Measurements from ENCODE around the gene HOXC4.

Gene HOXC4

DNA sequence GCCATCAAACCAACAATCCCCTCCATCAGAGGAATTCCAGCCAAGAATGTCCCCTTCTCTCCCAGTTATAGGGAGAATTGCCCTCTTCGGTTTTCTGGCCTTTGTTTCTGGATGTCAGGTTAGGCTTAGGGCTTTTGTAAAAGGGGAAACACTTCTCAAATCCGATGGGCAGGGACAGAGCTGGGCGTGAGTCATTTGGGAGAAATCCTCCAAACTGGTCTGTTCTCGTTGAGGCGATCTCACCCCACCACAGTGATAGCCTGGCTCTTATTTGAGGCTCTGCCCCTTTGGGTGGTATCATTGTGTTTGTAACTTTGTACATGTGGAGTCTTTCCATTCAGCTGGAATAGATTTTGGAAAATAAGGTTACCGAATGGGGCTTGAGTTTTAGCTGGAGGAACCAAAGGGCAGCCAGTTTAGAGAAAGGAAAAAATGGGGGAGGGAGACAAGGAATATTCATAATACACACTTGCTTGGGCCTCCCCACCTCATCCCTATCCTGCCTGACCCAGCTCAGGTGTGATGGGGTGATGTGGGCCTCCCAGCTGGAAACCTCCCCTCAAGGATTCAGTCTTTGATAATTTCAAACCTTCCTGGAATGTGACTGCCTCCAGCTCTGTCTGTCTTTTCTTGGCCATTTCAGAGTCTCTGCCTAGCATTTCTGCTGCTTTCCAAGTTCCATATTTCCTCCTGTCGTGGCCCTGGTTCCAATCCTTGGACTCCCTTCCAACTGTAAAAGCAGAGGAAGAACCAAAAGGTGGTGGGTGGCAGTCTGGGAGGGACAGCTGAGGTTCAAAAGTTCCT lies 7.5 kb downstream of the HOXC4 start:
- Histone ChIP-seq H3K9me3 (ENCODE audit: insufficient read depth, low read length) (no peaks in the 10 kb centered on the region), H3K79me2 (ENCODE audit: low read length) (0 out of 2 replicates have a peak, but pooled peaks cover under 1% of the 10 kb centered on the region), H3K4me1 (ENCODE audit: low read length) (peaks cover 1% of the 10 kb centered on the region; the same call in 1 of the 2 replicates), H3K27ac (ENCODE audit: low read length) (no peak overlapping the region), H3K9ac (ENCODE audit: low read length) (no peak overlapping the region), H2AFZ (ENCODE audit: low read depth, low read length) (no peak overlapping the region), H3K4me2 (ENCODE audit: low read length) (no peak overlapping the region), H3K36me3 (replicated peaks; ENCODE audit: low read depth, low read length) (peaks cover 7% of the 10 kb centered on the region), H3K4me3 (ENCODE audit: low read length) (no peak overlapping the region), H4K20me1 (ENCODE audit: insufficient read depth, low read length) (no peaks in the 10 kb centered on the region), H3K27me3 (ENCODE audit: low read depth, low read length) (no peaks in the 10 kb centered on the region)
- no peak for TF ChIP-seq EZH2phosphoT487 (IDR thresholded peaks at IDR 0.05; ENCODE audit: low read depth)
- TF ChIP-seq, protein P1, sequence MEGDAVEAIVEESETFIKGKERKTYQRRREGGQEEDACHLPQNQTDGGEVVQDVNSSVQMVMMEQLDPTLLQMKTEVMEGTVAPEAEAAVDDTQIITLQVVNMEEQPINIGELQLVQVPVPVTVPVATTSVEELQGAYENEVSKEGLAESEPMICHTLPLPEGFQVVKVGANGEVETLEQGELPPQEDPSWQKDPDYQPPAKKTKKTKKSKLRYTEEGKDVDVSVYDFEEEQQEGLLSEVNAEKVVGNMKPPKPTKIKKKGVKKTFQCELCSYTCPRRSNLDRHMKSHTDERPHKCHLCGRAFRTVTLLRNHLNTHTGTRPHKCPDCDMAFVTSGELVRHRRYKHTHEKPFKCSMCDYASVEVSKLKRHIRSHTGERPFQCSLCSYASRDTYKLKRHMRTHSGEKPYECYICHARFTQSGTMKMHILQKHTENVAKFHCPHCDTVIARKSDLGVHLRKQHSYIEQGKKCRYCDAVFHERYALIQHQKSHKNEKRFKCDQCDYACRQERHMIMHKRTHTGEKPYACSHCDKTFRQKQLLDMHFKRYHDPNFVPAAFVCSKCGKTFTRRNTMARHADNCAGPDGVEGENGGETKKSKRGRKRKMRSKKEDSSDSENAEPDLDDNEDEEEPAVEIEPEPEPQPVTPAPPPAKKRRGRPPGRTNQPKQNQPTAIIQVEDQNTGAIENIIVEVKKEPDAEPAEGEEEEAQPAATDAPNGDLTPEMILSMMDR (IDR thresholded peaks at IDR 0.05; ENCODE audit: low read depth, low read length): no peak

DNA sequence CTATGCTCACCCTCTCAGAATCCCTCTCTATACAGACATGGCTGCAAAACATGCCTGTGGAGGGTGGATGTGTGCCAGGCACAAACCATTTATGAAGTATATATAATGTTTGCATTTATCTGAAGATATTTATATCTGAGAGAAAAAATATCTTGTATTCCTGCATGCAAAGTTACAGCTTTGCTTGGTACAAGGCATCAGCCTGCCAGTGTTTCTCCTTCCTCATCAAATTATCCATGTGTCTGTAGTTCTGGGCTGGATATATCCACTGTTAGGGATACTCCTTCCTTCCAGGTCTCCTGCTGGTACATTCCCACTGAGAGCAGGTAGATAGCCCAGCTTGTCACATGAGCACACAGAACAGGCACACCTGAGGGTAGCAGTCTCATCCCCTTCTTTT lies 12.0 kb downstream of the HOXC4 start:
- no peaks in the 10 kb centered on the region for H3K79me2 ChIP-seq (ENCODE audit: low read length)
- no peak overlapping the region for H3K4me3 ChIP-seq (ENCODE audit: low read length)
- no peak overlapping the region for H3K4me2 ChIP-seq (ENCODE audit: low read length)
- no peaks in the 10 kb centered on the region for H3K9me3 ChIP-seq (ENCODE audit: insufficient read depth, low read length)
- peaks cover 5% of the 10 kb centered on the region; the same call in 1 of the 2 replicates for H3K4me1 ChIP-seq (ENCODE audit: low read length)
- H3K9ac ChIP-seq (ENCODE audit: low read length): no peak overlapping the region
- no peak for TF ChIP-seq EZH2phosphoT487 (IDR thresholded peaks at IDR 0.05; ENCODE audit: low read depth)
- TF ChIP-seq, protein P1 (IDR thresholded peaks at IDR 0.05; ENCODE audit: low read depth, low read length): no peak
- H3K27ac ChIP-seq (ENCODE audit: low read length): no peak overlapping the region
- H4K20me1 ChIP-seq (ENCODE audit: insufficient read depth, low read length): no peaks in the 10 kb centered on the region
- no peaks in the 10 kb centered on the region for H3K27me3 ChIP-seq (ENCODE audit: low read depth, low read length)
- no peak overlapping the region for H2AFZ ChIP-seq (ENCODE audit: low read depth, low read length)
- H3K36me3 ChIP-seq (replicated peaks; ENCODE audit: low read depth, low read length): no peaks in the 10 kb centered on the region

DNA sequence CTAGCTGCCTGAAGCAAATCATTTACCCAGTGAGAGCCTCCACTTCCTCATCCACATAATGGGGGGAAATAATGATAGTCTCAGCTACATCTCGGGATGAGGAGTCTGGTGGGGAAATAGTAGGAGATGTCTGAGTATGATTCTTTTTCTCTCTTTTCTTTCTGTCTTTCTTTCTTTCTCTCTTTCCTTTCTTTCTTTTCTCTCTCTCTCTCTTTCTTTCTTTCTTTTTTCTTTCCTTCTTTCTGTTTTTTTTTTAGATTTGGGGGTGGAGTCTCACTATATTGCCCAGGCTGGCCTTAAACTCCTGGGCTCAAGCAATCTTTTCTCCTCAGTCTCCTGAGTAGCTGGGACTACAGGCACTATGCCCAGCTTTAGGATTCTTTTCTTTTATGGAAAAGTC lies 12.8 kb downstream of the HOXC4 start:
- Histone ChIP-seq H3K4me1 (ENCODE audit: low read length) (peaks cover 5% of the 10 kb centered on the region; the same call in 1 of the 2 replicates), H3K9ac (ENCODE audit: low read length) (no peak overlapping the region), H3K27ac (ENCODE audit: low read length) (no peak overlapping the region), H3K27me3 (ENCODE audit: low read depth, low read length) (no peaks in the 10 kb centered on the region), H2AFZ (ENCODE audit: low read depth, low read length) (no peak overlapping the region), H3K9me3 (ENCODE audit: insufficient read depth, low read length) (no peaks in the 10 kb centered on the region), H3K79me2 (ENCODE audit: low read length) (no peaks in the 10 kb centered on the region), H3K4me2 (ENCODE audit: low read length) (no peak overlapping the region), H4K20me1 (ENCODE audit: insufficient read depth, low read length) (no peaks in the 10 kb centered on the region), H3K36me3 (replicated peaks; ENCODE audit: low read depth, low read length) (no peaks in the 10 kb centered on the region), H3K4me3 (ENCODE audit: low read length) (no peak overlapping the region)
- TF ChIP-seq, protein P1 (IDR thresholded peaks at IDR 0.05; ENCODE audit: low read depth, low read length): no peak
- no peak for TF ChIP-seq EZH2phosphoT487 (IDR thresholded peaks at IDR 0.05; ENCODE audit: low read depth)

DNA sequence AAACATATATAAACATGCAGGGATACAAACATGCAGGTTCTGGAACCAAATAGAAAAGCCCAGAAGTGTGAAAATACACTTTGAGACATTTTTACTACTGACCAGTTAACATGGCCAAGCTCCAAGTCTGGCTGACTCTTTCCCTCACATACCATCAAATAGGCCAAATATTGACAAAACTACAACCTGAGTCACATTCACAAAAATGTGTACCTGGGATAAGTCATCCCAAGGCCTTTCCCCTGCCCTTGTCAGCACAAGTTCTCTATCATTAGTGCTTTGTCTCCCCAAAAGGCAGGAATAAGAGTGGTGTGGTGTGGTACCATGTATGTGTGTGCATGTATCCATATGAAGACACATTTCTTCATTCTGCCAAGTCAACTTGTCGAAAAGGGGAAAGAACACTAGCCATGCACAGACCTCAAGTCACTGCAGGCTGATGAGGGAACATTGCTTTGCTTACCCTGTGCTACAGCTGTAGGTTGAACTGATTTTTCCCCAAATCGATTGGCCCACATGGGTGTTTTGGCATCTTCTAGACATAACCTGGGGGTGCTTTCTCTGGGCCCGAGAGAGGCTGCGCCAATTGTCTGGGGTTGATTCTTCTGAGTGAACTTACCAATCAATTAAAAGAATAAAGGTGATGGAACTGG lies 14.9 kb downstream of the HOXC4 start:
- no peaks in the 10 kb centered on the region for H3K36me3 ChIP-seq (replicated peaks; ENCODE audit: low read depth, low read length)
- no peak overlapping the region for H3K4me2 ChIP-seq (ENCODE audit: low read length)
- no peak overlapping the region for H3K9ac ChIP-seq (ENCODE audit: low read length)
- H4K20me1 ChIP-seq (ENCODE audit: insufficient read depth, low read length): no peaks in the 10 kb centered on the region
- no peak overlapping the region for H3K27ac ChIP-seq (ENCODE audit: low read length)
- no peak for TF ChIP-seq EZH2phosphoT487 (IDR thresholded peaks at IDR 0.05; ENCODE audit: low read depth)
- TF ChIP-seq, protein P1 (IDR thresholded peaks at IDR 0.05; ENCODE audit: low read depth, low read length): no peak
- H2AFZ ChIP-seq (ENCODE audit: low read depth, low read length): no peak overlapping the region
- H3K27me3 ChIP-seq (ENCODE audit: low read depth, low read length): no peaks in the 10 kb centered on the region
- no peaks in the 10 kb centered on the region for H3K9me3 ChIP-seq (ENCODE audit: insufficient read depth, low read length)
- no peak overlapping the region for H3K4me3 ChIP-seq (ENCODE audit: low read length)
- H3K79me2 ChIP-seq (ENCODE audit: low read length): no peaks in the 10 kb centered on the region
- H3K4me1 ChIP-seq (ENCODE audit: low read length): peaks cover 15% of the 10 kb centered on the region
